Tibial nerve (tissue), 4 donors: ENCODE measurements around the gene PYGM.

Source experiments
- EP300 ChIP-seq, 2 donors: sonication (generic); formaldehyde crosslinking; IDR thresholded peaks; one replicate each; pipeline ENCODE4 v1.6.1; 2017; ENCODE audit warnings: antibody characterized with exemption in 2 of 2, mild to moderate bottlenecking in 1 of 2
- TF ChIP-seq, protein P1 (sequence below), 5 experiments: fragments of 200-600 bp in 3 of 5; fragments of 450-650 bp in 2 of 5; sonication (generic) in 3 of 5; IDR thresholded peaks; one replicate each; pipeline ENCODE4 v1.5.1; 2016 to 2019; ENCODE audit warnings: antibody characterized with exemption in 5 of 5, mild to moderate bottlenecking in 3 of 5, moderate library complexity in 2 of 5

DNA sequence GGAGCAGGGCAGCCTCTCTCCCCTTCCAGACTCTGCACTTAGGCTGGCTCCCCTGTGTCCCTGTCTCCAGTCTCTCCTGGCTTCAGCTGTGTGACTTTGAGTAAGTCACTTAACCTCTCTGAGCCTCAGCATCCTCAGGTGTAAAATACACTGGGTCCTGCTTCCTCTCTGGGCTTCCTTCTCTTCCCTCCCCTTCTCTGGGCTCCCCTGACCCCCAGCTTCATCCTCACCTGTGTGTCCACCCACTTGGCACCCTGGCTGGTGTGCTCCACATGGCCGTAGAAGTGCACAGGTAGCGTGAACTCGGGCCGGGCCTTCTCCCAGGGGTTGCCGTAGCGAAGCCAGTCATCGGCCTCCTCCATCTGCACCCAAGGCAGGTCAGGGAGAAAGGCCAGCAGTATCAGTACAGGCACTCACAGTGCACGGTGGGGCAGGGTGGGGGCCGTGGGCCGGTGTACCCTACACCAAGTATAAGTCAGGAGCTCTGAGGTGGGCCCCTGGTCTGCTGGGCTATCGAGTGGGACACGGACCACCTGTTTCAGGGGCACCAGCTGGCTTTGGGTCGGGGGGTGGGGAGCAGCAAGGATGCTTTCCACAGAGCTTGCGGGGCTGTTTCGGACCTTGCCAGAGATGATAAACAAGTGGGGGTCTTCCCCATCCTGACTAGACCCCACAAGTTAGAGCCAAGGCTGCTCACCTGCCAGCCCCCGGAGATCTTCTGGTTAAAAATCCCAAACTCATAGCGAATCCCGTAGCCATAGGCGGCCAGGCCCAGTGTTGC is 2.0 kb downstream of the PYGM start:
- no peak for TF ChIP-seq EP300 (IDR thresholded peaks at IDR 0.05)
- TF ChIP-seq, protein P1, sequence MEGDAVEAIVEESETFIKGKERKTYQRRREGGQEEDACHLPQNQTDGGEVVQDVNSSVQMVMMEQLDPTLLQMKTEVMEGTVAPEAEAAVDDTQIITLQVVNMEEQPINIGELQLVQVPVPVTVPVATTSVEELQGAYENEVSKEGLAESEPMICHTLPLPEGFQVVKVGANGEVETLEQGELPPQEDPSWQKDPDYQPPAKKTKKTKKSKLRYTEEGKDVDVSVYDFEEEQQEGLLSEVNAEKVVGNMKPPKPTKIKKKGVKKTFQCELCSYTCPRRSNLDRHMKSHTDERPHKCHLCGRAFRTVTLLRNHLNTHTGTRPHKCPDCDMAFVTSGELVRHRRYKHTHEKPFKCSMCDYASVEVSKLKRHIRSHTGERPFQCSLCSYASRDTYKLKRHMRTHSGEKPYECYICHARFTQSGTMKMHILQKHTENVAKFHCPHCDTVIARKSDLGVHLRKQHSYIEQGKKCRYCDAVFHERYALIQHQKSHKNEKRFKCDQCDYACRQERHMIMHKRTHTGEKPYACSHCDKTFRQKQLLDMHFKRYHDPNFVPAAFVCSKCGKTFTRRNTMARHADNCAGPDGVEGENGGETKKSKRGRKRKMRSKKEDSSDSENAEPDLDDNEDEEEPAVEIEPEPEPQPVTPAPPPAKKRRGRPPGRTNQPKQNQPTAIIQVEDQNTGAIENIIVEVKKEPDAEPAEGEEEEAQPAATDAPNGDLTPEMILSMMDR (IDR thresholded peaks at IDR 0.05) = no peak
